ENCODE measurements around the gene JAZF1. TPM values are rescaled to one million over a fixed set of nuclear protein-coding genes. Genes with fewer than 3 reads are reported as not detected.
A peak's percentile ranks its signal among the peaks of the same experiment; 100 is the strongest.

Gene JAZF1
- total RNA-seq, 4 donors from 2014 or later = 12.7 to 19.2 (median 14.7) TPM

DNA sequence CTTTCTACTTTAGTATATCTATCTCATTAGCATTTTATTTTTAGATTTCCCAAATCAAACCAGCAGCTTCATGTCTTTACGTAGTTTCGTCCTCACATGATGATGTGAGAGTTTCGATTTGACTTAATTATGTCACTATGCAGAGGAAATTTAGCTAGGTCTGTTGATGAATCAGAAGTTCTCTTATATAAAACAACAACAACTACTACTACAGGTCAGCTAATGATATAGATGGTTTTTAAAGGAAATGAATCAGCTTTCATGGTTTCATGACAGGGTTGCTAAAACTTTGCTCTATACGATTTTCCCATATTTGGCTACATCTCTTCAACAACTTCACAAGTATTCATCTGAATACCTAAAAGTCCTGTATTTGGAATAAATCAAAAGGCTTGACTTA lies 28.6 kb downstream of the JAZF1 start:
- H3K9me3 ChIP-seq = no peaks in the 10 kb centered on the region
- intact Hi-C loops (cut with DNase I) = no loop called here

DNA sequence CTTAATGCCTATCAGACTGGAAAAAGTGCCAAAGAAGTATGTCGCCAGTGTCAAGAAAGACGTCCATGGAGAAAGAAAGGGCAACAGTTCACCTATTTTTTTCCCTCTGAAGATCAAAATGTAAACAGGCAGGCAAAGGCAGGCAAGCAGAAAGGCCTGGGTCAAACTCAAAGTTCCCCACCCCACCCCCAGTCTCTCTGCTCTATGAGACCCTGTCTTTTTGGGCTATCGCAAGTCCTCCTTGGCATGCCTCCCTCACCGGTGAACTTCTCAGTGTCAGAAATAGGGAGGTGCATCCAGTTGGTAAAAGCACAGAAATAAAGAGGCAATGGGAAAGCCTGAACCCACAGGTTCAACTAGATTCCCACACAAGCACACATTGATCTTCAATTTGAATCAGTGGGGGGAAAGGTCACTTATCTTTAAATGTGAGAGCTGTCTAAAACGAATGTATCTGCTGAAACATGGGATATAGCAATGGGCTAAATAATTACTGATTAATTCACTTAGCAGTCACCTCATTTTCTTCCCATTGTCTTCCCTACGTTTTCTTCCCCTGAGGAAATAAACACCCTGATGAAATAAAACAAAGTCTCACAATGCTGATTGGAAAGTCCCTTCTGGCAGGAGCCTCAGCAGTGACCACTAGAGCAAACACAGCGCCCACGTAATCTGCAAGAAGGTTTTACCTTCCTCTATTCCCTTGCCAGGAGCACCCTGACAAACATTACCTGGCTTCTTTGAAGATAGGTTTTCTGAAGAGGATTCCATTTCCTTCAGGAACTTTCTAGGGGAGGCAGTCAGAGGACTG lies 31.1 kb downstream of the JAZF1 start:
- peaks cover 0 to 26% of the 10 kb centered on the region in 2 donors for H3K4me1 ChIP-seq
- DNase-seq = peak in 1 of 2 donors; percentile 58
- WGBS, 2 donors = 63 to 81% methylated on average over 8 of the region's 8 CpGs
- no peaks in the 10 kb centered on the region for H3K27me3 ChIP-seq
- TF ChIP-seq, protein P1, sequence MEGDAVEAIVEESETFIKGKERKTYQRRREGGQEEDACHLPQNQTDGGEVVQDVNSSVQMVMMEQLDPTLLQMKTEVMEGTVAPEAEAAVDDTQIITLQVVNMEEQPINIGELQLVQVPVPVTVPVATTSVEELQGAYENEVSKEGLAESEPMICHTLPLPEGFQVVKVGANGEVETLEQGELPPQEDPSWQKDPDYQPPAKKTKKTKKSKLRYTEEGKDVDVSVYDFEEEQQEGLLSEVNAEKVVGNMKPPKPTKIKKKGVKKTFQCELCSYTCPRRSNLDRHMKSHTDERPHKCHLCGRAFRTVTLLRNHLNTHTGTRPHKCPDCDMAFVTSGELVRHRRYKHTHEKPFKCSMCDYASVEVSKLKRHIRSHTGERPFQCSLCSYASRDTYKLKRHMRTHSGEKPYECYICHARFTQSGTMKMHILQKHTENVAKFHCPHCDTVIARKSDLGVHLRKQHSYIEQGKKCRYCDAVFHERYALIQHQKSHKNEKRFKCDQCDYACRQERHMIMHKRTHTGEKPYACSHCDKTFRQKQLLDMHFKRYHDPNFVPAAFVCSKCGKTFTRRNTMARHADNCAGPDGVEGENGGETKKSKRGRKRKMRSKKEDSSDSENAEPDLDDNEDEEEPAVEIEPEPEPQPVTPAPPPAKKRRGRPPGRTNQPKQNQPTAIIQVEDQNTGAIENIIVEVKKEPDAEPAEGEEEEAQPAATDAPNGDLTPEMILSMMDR (IDR thresholded peaks at IDR 0.05) = no peak
- no peak for TF ChIP-seq POLR2A (IDR thresholded peaks at IDR 0.05)
- H3K9me3 ChIP-seq = no peaks in the 10 kb centered on the region
- no peak overlapping the region for H3K4me3 ChIP-seq (replicated peaks in 1 of 3)
- intact Hi-C loops (cut with DNase I) = no loop called here
- H3K27ac ChIP-seq = peak overlapping the region in 1 of 3 donors; percentile 20
- H3K36me3 ChIP-seq = no peaks in the 10 kb centered on the region

More for the DNA sequence above, 28.6 kb downstream of the JAZF1 start:
- no peak overlapping the region for H3K4me3 ChIP-seq (replicated peaks in 1 of 3)
- H3K36me3 ChIP-seq = no peaks in the 10 kb centered on the region
- no peaks in the 10 kb centered on the region for H3K27me3 ChIP-seq
- no peak overlapping the region for H3K27ac ChIP-seq
- WGBS, 2 donors = 88 to 93% methylated on average over 4 of the region's 4 CpGs
- no peak for DNase-seq
- H3K4me1 ChIP-seq = peaks cover 23 to 50% of the 10 kb centered on the region in 2 donors
- no peak for TF ChIP-seq POLR2A (IDR thresholded peaks at IDR 0.05)
- TF ChIP-seq, protein P1 (IDR thresholded peaks at IDR 0.05) = no peak

DNA sequence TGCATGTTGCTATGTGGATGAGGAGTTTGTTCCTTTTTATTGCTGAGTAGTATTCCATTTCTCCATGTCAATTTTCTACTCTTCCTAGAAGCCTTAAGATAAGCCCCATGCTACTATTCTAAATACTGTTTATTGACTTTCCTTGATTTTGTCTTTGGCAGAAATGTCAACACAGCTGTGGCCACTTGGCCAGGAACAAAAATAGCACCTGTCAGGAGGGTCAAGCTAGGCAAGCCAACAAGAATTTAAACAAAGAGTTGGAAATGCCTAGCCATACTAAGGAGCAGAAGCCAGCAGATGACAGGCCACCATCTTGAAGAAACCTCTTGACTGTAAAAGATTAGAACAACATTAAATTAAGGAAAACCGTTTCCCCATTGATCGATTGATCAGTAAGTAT lies 34.7 kb downstream of the JAZF1 start:
- WGBS, 2 donors = 97 to 100% methylated on average over 2 of the region's 2 CpGs
- Histone ChIP-seq H3K4me3 (replicated peaks in 1 of 3) (no peak overlapping the region), H3K4me1 (peaks cover 0 to 28% of the 10 kb centered on the region in 2 donors), H3K9me3 (no peaks in the 10 kb centered on the region), H3K27me3 (no peaks in the 10 kb centered on the region), H3K36me3 (no peaks in the 10 kb centered on the region), H3K27ac (no peak overlapping the region)
- TF ChIP-seq, protein P1 (IDR thresholded peaks at IDR 0.05) = no peak
- TF ChIP-seq POLR2A (IDR thresholded peaks at IDR 0.05) = no peak
- no peak for DNase-seq
- intact Hi-C loops (cut with DNase I) = no loop called here

DNA sequence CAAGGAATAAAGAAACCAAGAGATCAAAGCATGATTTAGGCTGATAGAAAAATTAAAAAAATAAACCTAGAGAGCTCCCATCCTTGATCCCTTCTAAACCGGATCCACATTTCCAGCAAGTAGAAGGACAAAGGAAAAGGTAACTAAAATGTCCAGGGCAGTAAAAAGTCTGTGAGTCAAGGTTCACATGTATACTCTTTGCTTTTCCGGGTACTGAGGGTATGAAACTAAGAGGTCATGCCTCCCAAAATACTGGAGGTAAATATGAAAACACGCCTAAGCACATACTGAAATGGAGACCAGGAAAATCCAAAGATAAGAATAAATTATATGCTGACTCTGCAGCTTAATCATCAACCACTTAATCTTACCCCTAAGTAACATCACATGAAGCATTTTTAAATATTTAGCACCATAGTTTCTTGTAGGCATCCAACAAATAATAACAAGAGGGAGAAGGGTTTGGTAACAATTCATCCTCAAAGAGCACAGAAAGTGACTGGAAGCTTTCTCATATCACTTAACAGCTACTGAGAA lies 35.4 kb downstream of the JAZF1 start:
- WGBS, 2 donors = 90 to 94% methylated on average over 3 of the region's 3 CpGs
- no peaks in the 10 kb centered on the region for H3K27me3 ChIP-seq
- no peak overlapping the region for H3K27ac ChIP-seq
- intact Hi-C loops (cut with DNase I) = no loop called here
- H3K4me3 ChIP-seq (replicated peaks in 1 of 3) = no peak overlapping the region
- no peak for TF ChIP-seq POLR2A (IDR thresholded peaks at IDR 0.05)
- TF ChIP-seq, protein P1 (IDR thresholded peaks at IDR 0.05) = no peak
- no peaks in the 10 kb centered on the region for H3K36me3 ChIP-seq
- H3K4me1 ChIP-seq = peaks cover 0 to 25% of the 10 kb centered on the region in 2 donors
- DNase-seq = no peak
- H3K9me3 ChIP-seq = no peaks in the 10 kb centered on the region

DNA sequence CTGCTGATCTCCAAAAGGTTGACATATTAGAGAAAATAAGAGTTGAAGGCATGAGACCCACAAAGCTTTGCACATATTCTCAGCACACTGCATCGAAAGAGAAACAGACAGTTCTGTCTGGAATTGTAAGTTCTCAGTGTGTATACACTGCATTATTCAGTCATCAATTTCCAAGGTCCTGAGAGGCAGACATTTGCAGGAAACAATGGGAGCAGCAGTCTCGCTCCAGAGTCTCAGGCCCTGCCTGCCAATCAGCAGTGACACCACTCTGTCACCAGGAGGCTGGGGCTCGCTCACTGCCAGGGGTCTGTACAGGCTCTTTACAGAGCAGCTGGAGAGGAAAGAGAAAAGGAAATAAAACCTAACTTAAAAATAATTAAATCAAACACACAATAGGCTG lies 36.3 kb downstream of the JAZF1 start:
- Histone ChIP-seq H3K4me1 (peaks cover 0 to 17% of the 10 kb centered on the region in 2 donors), H3K9me3 (no peaks in the 10 kb centered on the region), H3K36me3 (no peaks in the 10 kb centered on the region), H3K27ac (no peak overlapping the region), H3K4me3 (replicated peaks in 1 of 3) (no peak overlapping the region), H3K27me3 (no peaks in the 10 kb centered on the region)
- whole genome bisulfite sequencing, 2 donors = 89 to 90% methylated on average over 3 of the region's 3 CpGs
- DNase-seq = no peak
- intact Hi-C loops (cut with DNase I) = no loop called here
- TF ChIP-seq, protein P1 (IDR thresholded peaks at IDR 0.05) = no peak
- no peak for TF ChIP-seq POLR2A (IDR thresholded peaks at IDR 0.05)
